ENCODE measurements around the gene KRT31.
"Not testable (repeated sequence)": the region's sequence is repeated elsewhere in the genome, so short reads cannot be mapped to it uniquely, and the experiment has no call there.

The KRT31 gene

GRCh38 chr17:41383690-41384089, 13.7 kb downstream of the KRT31 start:
- no peak for DNase-seq

- DNase-seq, result no peak
Observed at GRCh38 chr17:41382394-41382793, 15.0 kb downstream of the KRT31 start.

GRCh38 chr17:41381943-41382342, 15.5 kb downstream of the KRT31 start, which contains the start of gene KRT34:
Gene KRT34, minus strand, starts transcription at chr17:41382306. Its CDS starts 60 bp downstream, at chr17:41382246.
- DNase-seq, result not testable (repeated sequence)

GRCh38 chr17:41380091-41380490, 17.3 kb downstream of the KRT31 start:
- DNase-seq, result not testable (repeated sequence)

GRCh38 chr17:41377546-41377945, 19.9 kb downstream of the KRT31 start:
- DNase-seq, result no peak

GRCh38 chr17:41369713-41370112, 27.7 kb downstream of the KRT31 start, which contains the start of gene KRT33B:
Gene KRT33B, minus strand, starts transcription at chr17:41369813. Its CDS starts 63 bp downstream, at chr17:41369750.
- DNase-seq, result no peak

- no peak for DNase-seq
Observed at GRCh38 chr17:41369023-41369422, 28.4 kb downstream of the KRT31 start.

- DNase-seq, result no peak
Observed at GRCh38 chr17:41367426-41368075, 29.9 kb downstream of the KRT31 start.

- DNase-seq, result no peak
Observed at GRCh38 chr17:41366070-41366469, 31.3 kb downstream of the KRT31 start.

- no peak for DNase-seq
Observed at GRCh38 chr17:41363881-41364280, 33.5 kb downstream of the KRT31 start.

- DNase-seq, result no peak
Observed at GRCh38 chr17:41360296-41360995, 37.0 kb downstream of the KRT31 start.

GRCh38 chr17:41354536-41354935, 42.9 kb downstream of the KRT31 start:
- DNase-seq, result no peak

GRCh38 chr17:41352597-41353366, 44.6 kb downstream of the KRT31 start:
- no peak for DNase-seq

GRCh38 chr17:41351177-41351576, 46.2 kb downstream of the KRT31 start:
- no peak for DNase-seq

- not testable (repeated sequence) for DNase-seq
Observed at GRCh38 chr17:41350381-41350878, 47.0 kb downstream of the KRT31 start, which contains the start of gene KRT33A. Gene KRT33A, minus strand, starts transcription at chr17:41350828. Its CDS starts 61 bp downstream, at chr17:41350767.

- DNase-seq, result no peak
Observed at GRCh38 chr17:41347869-41348760, 49.3 kb downstream of the KRT31 start.

GRCh38 chr17:41346421-41346820, 51.0 kb downstream of the KRT31 start:
- not testable (repeated sequence) for DNase-seq

GRCh38 chr17:41345992-41346391, 51.4 kb downstream of the KRT31 start:
- no peak for DNase-seq
